Measurements from ENCODE around the gene ABL1.

DNA sequence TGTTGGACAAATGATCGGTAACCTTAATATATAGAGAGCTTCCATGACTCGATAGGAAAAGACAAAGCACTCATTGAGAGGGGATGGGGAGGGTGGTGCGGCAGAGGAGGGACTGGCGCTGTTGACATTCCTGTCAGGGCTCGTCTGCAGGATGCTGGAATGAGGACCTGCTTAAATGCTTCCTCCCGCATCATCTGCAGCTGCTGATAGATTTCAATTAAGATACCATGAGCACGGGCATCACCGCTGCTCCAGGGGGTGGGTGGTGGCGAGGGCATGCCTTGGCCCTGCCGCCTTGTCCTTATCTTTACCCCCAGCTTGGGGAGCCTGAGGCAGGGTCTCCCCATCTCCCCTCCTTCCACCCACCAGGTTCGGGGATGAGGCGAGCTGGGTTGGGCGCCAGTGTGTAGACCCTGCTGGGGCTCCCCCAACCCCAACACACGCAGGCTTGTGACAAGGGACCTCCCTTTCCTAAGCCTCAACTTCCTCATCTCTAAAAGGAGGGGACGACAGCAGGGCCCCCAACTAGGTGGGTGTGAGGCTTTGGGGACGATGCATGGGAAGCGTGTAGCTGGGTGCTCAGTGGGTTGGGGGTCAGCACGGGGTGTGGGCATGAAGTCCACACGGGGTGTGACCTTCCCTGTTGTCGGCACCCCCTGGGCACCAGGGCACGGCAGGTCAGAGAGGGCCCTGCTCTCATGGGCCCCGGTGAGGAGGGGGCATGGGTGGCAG is 73.3 kb downstream of the ABL1 start:
- TF ChIP-seq, protein P1, sequence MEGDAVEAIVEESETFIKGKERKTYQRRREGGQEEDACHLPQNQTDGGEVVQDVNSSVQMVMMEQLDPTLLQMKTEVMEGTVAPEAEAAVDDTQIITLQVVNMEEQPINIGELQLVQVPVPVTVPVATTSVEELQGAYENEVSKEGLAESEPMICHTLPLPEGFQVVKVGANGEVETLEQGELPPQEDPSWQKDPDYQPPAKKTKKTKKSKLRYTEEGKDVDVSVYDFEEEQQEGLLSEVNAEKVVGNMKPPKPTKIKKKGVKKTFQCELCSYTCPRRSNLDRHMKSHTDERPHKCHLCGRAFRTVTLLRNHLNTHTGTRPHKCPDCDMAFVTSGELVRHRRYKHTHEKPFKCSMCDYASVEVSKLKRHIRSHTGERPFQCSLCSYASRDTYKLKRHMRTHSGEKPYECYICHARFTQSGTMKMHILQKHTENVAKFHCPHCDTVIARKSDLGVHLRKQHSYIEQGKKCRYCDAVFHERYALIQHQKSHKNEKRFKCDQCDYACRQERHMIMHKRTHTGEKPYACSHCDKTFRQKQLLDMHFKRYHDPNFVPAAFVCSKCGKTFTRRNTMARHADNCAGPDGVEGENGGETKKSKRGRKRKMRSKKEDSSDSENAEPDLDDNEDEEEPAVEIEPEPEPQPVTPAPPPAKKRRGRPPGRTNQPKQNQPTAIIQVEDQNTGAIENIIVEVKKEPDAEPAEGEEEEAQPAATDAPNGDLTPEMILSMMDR (IDR thresholded peaks at IDR 0.05; ENCODE audit: low read depth, low read length, poor library complexity, severe bottlenecking) = no peak
- TF ChIP-seq EZH2phosphoT487 (IDR thresholded peaks at IDR 0.05; ENCODE audit: borderline replicate concordance, low read length) = no peak
